ENCODE data around the gene BORCS6. TPM values are rescaled to one million over a fixed set of nuclear protein-coding genes. Genes with fewer than 3 reads are reported as not detected.
A peak's percentile ranks its signal among the peaks of the same experiment; 100 is the strongest.

The BORCS6 gene
- total and polyA plus RNA-seq, 2 experiments from 2014 or later = 1.8 to 7.1 TPM

GRCh38 chr17:8186446-8186786, 3.6 kb downstream of the BORCS6 start:
- peaks cover 22% of the 10 kb centered on the region for H3K27me3 Mint-ChIP-seq (ENCODE audit: insufficient read depth, low read depth, poor library complexity)
- peak overlapping the region; percentile 100 for H3K4me3 ChIP-seq
- peaks cover 13% of the 10 kb centered on the region for H3K4me1 Mint-ChIP-seq
- H3K79me2 ChIP-seq (replicated peaks; ENCODE audit: insufficient read depth) = no peaks in the 10 kb centered on the region
- H3K27ac Mint-ChIP-seq = no peak overlapping the region
- H2AFZ ChIP-seq = peak overlapping the region; percentile 98
- TF ChIP-seq CTCF (conservative IDR thresholded peaks at IDR 0.05; ENCODE audit: low read depth in 2 of 2) (0 out of 4 replicates have a peak, but pooled peaks of 1 of the 2 experiments have one; percentile 25), NANOG (IDR thresholded peaks at IDR 0.05; ENCODE audit: borderline replicate concordance) (no peak)
- ATAC-seq (no peak), DNase-seq (ENCODE audit: low spot score) (no peak)
- H3K4me1 ChIP-seq (ENCODE audit: insufficient read depth) = peaks cover 9% of the 10 kb centered on the region
- H3K4me2 ChIP-seq = peak overlapping the region; percentile 77
- H3K4me3 Mint-ChIP-seq = no peak overlapping the region
- peaks cover 13% of the 10 kb centered on the region for H3K27me3 ChIP-seq (ENCODE audit: insufficient read depth)
- no peaks in the 10 kb centered on the region for H3K9me2 ChIP-seq (ENCODE audit: insufficient read depth)
- H3K9me3 Mint-ChIP-seq = no peaks in the 10 kb centered on the region; the same call in 2 of the 3 replicates
- no peaks in the 10 kb centered on the region for H3K36me3 ChIP-seq (ENCODE audit: insufficient read depth)
- H4K20me1 ChIP-seq (replicated peaks; ENCODE audit: insufficient read depth) = no peaks in the 10 kb centered on the region
- H3K36me3 Mint-ChIP-seq (ENCODE audit: low read depth) = no peaks in the 10 kb centered on the region; the same call in 2 of the 3 replicates
- no peak overlapping the region for H3K27ac ChIP-seq (ENCODE audit: low read depth)
- peaks cover 11% of the 10 kb centered on the region for H3F3A ChIP-seq (replicated peaks; ENCODE audit: low read depth)

GRCh38 chr17:8185582-8186445, 4.2 kb downstream of the BORCS6 start:
- Mint-ChIP-seq H3K4me1 (peaks cover 10% of the 10 kb centered on the region), H3K27me3 (ENCODE audit: insufficient read depth, low read depth, poor library complexity) (peaks cover 22% of the 10 kb centered on the region), H3K9me3 (no peaks in the 10 kb centered on the region; the same call in 2 of the 3 replicates), H3K4me3 (no peak overlapping the region), H3K36me3 (ENCODE audit: low read depth) (no peaks in the 10 kb centered on the region; the same call in 2 of the 3 replicates), H3K27ac (no peak overlapping the region)
- H3F3A ChIP-seq (replicated peaks; ENCODE audit: low read depth) = peaks cover 9% of the 10 kb centered on the region
- peak overlapping the region; percentile 98 for H2AFZ ChIP-seq
- H3K79me2 ChIP-seq (replicated peaks; ENCODE audit: insufficient read depth) = no peaks in the 10 kb centered on the region
- H3K27ac ChIP-seq (ENCODE audit: low read depth) = no peak overlapping the region
- H3K27me3 ChIP-seq (ENCODE audit: insufficient read depth) = peaks cover 13% of the 10 kb centered on the region
- ATAC-seq (peak; percentile 27), DNase-seq (ENCODE audit: low spot score) (peak; percentile 80)
- H3K9me2 ChIP-seq (ENCODE audit: insufficient read depth) = no peaks in the 10 kb centered on the region
- H3K4me1 ChIP-seq (ENCODE audit: insufficient read depth) = peaks cover 9% of the 10 kb centered on the region
- peak overlapping the region; percentile 100 for H3K4me3 ChIP-seq
- TF ChIP-seq REST (IDR thresholded peaks at IDR 0.05; ENCODE audit: unreplicated experiment) = no peak
- TF ChIP-seq ETS1 (IDR thresholded peaks at IDR 0.05) = no peak; the same call in 1 of the 2 replicates
- TF ChIP-seq ZNF114 (CRISPR knock-in tag; IDR thresholded peaks at IDR 0.05) = no peak
- TF ChIP-seq CREB1 (CRISPR knock-in tag; IDR thresholded peaks at IDR 0.05; ENCODE audit: low read depth) = peak; percentile 54
- H3K4me2 ChIP-seq = peak overlapping the region; percentile 77
- H4K20me1 ChIP-seq (replicated peaks; ENCODE audit: insufficient read depth) = no peaks in the 10 kb centered on the region
- no peaks in the 10 kb centered on the region for H3K36me3 ChIP-seq (ENCODE audit: insufficient read depth)

All from GM23338 (cell line).